HCT116 (cell line): Measurements from ENCODE around the gene IL12B. TPM values are rescaled to one million over a fixed set of nuclear protein-coding genes. Genes with fewer than 3 reads are reported as not detected.

Experiments
- ATAC-seq: fragments of 200-7000 bp; cut with Tn5 transposase; 2 replicates; pipeline ENCODE4 v1.9.1; 2020; ENCODE audit warnings: mild to moderate bottlenecking, moderate library complexity
- BruUV-seq: library from RNA; stranded (reverse); fragments of 400-500 nt; replicated peaks from 2 replicates; lab custom pipeline; 2021; lab: Mats Ljungman, UMichigan
- CTCF ChIA-PET: fragments of 300-600 bp; sonication (Branson Sonifier 250); formaldehyde crosslinking; loops from one replicate; lab custom pipeline; 2021; ENCODE audit warnings: antibody characterized with exemption; lab: Charles Lee
- POLR2A ChIA-PET: fragments of 300-600, 350-600 bp; sonication (Branson Sonifier 250); formaldehyde crosslinking; loops from one replicate; lab custom pipeline; 2021; ENCODE audit warnings: antibody characterized with exemption; lab: Charles Lee
- RAD21 ChIA-PET, 2 experiments: fragments of 300-600 bp; sonication (Branson Sonifier 250); formaldehyde crosslinking; loops; one replicate each; lab custom pipeline; 2023; ENCODE audit warnings: low total read pairs in 2 of 2; ENCODE audit not compliant: uncharacterized antibody in 2 of 2, unreplicated experiment in 2 of 2, low non-redundant PET in 1 of 2; lab: Charles Lee
- DNase-seq: peaks from one replicate; pipeline ENCODE4 v3.0.0-alpha.2; 2010; ENCODE audit warnings: low read depth, low spot score
- H2AFZ ChIP-seq: fragments of 200-600 bp; shearing (Covaris generic), sonication (generic); 2 replicates; pipeline ENCODE4 v1.6.1; 2017; ENCODE audit warnings: low read depth, mixed run types, mixed read lengths, antibody characterized with exemption, low read length; ENCODE audit not compliant: poor library complexity, severe bottlenecking
- H3K27ac ChIP-seq: 2 replicates; pipeline ENCODE4 v1.5.1; 2012; ENCODE audit warnings: low read depth, low read length
- H3K27me3 ChIP-seq: fragments of 200-600 bp; sonication (generic); 2 replicates; pipeline ENCODE4 v1.6.1; 2016; ENCODE audit warnings: mixed run types, low read length, mixed read lengths; ENCODE audit not compliant: insufficient read depth
- H3K36me3 ChIP-seq, 2 experiments: fragments of 200-500 bp in 1 of 2; fragments of 200-600 bp in 1 of 2; sonication (Bioruptor generic) in 1 of 2; sonication (generic) in 1 of 2; 2 replicates each; pipeline versions ENCODE4 v1.5.1 to v1.6.1; 2014 to 2016; ENCODE audit warnings: low read length in 2 of 2, inconsistent platforms in 1 of 2, mixed read lengths in 1 of 2, mixed run types in 1 of 2; ENCODE audit not compliant: insufficient read depth in 2 of 2, control insufficient read depth in 1 of 2
- H3K4me1 ChIP-seq, 2 experiments: fragments of 200-600 bp in 1 of 2; sonication (generic) in 1 of 2; 2 replicates each; pipeline versions ENCODE4 v1.5.1 to v1.6.1; 2012 to 2017; ENCODE audit warnings: low read length in 2 of 2, inconsistent platforms in 1 of 2, mild to moderate bottlenecking in 1 of 2, mixed read lengths in 1 of 2, mixed run types in 1 of 2, moderate library complexity in 1 of 2; ENCODE audit not compliant: insufficient read depth in 2 of 2, control insufficient read depth in 1 of 2
- H3K4me2 ChIP-seq: fragments of 200-600 bp; sonication (generic); 2 replicates; pipeline ENCODE4 v1.6.1; 2017; ENCODE audit warnings: mixed run types, low read length, mixed read lengths
- H3K4me3 ChIP-seq, 2 experiments: fragments of 200-600 bp in 1 of 2; sonication (generic) in 1 of 2; replicated peaks in 1 of 2; 2 replicates each; pipeline ENCODE4 v1.5.1; 2011 to 2016; ENCODE audit warnings: low read length in 2 of 2, control low read depth in 1 of 2, low read depth in 1 of 2, mild to moderate bottlenecking in 1 of 2, mixed read lengths in 1 of 2, mixed run types in 1 of 2
- H3K79me2 ChIP-seq: fragments of 200-600 bp; sonication (generic); 2 replicates; pipeline ENCODE4 v1.6.1; 2017; ENCODE audit warnings: mild to moderate bottlenecking, mixed run types, low read length, moderate library complexity, mixed read lengths; ENCODE audit not compliant: insufficient read depth
- H3K9ac ChIP-seq: fragments of 200-600 bp; sonication (generic); 2 replicates; pipeline ENCODE4 v1.6.1; 2016; ENCODE audit warnings: low read length, mixed read lengths
- H3K9me2 ChIP-seq: fragments of 200-600 bp; sonication (generic), shearing (Covaris generic); 2 replicates; pipeline ENCODE4 v1.6.1; 2017; ENCODE audit warnings: mixed run types, mild to moderate bottlenecking, moderate library complexity; ENCODE audit not compliant: insufficient read depth
- H3K9me3 ChIP-seq, 2 experiments: fragments of 200-500 bp in 1 of 2; fragments of 200-600 bp in 1 of 2; sonication (Bioruptor generic) in 1 of 2; sonication (generic) in 1 of 2; 2 replicates each; pipeline ENCODE4 v1.6.1; 2014 to 2017; ENCODE audit warnings: low read length in 2 of 2, mixed read lengths in 2 of 2, inconsistent platforms in 1 of 2, low read depth in 1 of 2, mild to moderate bottlenecking in 1 of 2, mixed run types in 1 of 2, moderate library complexity in 1 of 2; ENCODE audit not compliant: control insufficient read depth in 1 of 2, insufficient read depth in 1 of 2
- H4K20me1 ChIP-seq: fragments of 200-600 bp; sonication (generic), shearing (Covaris generic); 2 replicates; pipeline ENCODE4 v1.6.1; 2017; ENCODE audit warnings: mixed run types, mild to moderate bottlenecking, moderate library complexity; ENCODE audit not compliant: insufficient read depth
- ATF3 ChIP-seq: IDR thresholded peaks from 2 replicates; pipeline ENCODE4 v1.6.1; 2012
- CEBPB ChIP-seq: IDR thresholded peaks from 2 replicates; pipeline ENCODE4 v1.6.1; 2012; ENCODE audit warnings: low read depth
- EZH2phosphoT487 ChIP-seq: fragments of 200-600 bp; IDR thresholded peaks from 2 replicates; pipeline ENCODE4 v1.6.1; 2018; ENCODE audit warnings: antibody characterized with exemption, borderline replicate concordance
- RAD21 ChIP-seq: IDR thresholded peaks from 2 replicates; pipeline ENCODE4 v1.6.1; 2012; ENCODE audit warnings: low read depth, mild to moderate bottlenecking
- intact Hi-C: fragments of 100-400 bp; cut with micrococcal nuclease; formaldehyde crosslinking; loops from 2 replicates; pipeline ENCODE4 v1.10.0; 2022
- total RNA-seq: library from RNA; stranded (reverse); gene quantifications from one replicate; pipeline ENCODE4 v1.2.1, GENCODE V29; 2021; ENCODE audit not compliant: unreplicated experiment
- TF ChIP-seq, protein P1 (sequence below), 3 experiments: fragments of 200-600 bp in 1 of 3; sonication (generic) in 1 of 3; IDR thresholded peaks in 2 of 3; conservative IDR thresholded peaks in 1 of 3; 2 replicates each; pipeline ENCODE4 v1.5.1; 2012 to 2017; ENCODE audit warnings: low read depth in 2 of 3, low read length in 2 of 3, antibody characterized with exemption in 1 of 3, borderline replicate concordance in 1 of 3, control low read depth in 1 of 3, mild to moderate bottlenecking in 1 of 3, mixed read lengths in 1 of 3, mixed run types in 1 of 3, moderate library complexity in 1 of 3; ENCODE audit not compliant: insufficient read depth in 1 of 3

IL12B gene
- total RNA-seq, 1 experiment from 2014 or later: not detected

DNA sequence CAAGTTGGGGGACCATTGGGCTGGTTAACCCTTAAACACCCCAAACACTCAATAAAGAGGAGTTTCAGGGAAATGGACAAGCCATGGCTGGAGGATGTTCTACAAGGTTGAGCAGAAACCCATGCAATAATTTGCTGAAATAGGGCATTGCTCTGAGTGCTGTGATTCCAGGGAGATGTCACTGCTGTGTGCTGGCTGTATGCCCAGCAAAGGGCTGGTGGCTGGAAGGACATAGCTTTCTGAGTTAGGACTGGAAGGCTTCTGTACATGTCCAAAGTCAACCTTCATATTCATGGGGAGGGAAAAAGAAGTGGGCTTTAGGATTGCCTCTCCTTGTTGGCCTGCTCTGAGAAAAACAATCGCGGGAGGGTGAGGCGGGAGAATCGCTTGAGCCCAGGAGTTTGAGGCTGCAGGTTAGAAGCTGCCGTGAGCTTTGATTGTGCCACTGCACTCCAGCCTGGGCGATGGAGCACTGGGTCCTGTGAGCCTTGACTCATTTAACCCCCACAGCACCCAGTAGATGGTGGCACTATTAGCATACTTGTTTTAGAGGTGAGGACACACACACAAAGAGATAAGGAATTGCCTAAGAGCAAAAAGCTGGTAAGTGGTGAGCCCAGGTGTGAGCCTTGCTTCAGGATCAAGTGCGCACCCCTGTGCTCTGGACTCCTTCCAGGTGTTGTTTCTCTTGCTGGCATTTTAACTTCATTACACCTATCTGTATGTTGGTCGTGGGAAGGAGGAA lies 20.4 kb downstream of the IL12B start:
- no peaks in the 10 kb centered on the region for H3K9me3 ChIP-seq
- H3K27ac ChIP-seq: no peak overlapping the region
- H2AFZ ChIP-seq: no peak overlapping the region
- no TSS peak for BruUV-seq
- RAD21 ChIA-PET: interaction anchor here in 1 of 2 experiments (0.7 kb wide), 1 partner anchor 84 kb away, joined by 8 read pairs; no protein-coding TSS in a partner anchor
- intact Hi-C loops: no loop called here
- H3K36me3 ChIP-seq: no peaks in the 10 kb centered on the region
- H3K4me2 ChIP-seq: no peak overlapping the region
- POLR2A ChIA-PET: no interaction called here
- CTCF ChIA-PET: no interaction called here
- DNase-seq (no peak), ATAC-seq (no peak)
- no peaks in the 10 kb centered on the region for H3K9me2 ChIP-seq
- TF ChIP-seq RAD21 (no peak), ATF3 (no peak), EZH2phosphoT487 (no peak), CEBPB (no peak)
- TF ChIP-seq, protein P1, sequence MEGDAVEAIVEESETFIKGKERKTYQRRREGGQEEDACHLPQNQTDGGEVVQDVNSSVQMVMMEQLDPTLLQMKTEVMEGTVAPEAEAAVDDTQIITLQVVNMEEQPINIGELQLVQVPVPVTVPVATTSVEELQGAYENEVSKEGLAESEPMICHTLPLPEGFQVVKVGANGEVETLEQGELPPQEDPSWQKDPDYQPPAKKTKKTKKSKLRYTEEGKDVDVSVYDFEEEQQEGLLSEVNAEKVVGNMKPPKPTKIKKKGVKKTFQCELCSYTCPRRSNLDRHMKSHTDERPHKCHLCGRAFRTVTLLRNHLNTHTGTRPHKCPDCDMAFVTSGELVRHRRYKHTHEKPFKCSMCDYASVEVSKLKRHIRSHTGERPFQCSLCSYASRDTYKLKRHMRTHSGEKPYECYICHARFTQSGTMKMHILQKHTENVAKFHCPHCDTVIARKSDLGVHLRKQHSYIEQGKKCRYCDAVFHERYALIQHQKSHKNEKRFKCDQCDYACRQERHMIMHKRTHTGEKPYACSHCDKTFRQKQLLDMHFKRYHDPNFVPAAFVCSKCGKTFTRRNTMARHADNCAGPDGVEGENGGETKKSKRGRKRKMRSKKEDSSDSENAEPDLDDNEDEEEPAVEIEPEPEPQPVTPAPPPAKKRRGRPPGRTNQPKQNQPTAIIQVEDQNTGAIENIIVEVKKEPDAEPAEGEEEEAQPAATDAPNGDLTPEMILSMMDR (IDR thresholded peaks at IDR 0.05 in 2 of 3, conservative IDR thresholded peaks at IDR 0.05 in 1 of 3; ENCODE audit: borderline replicate concordance in 1 of 3, insufficient read depth in 1 of 3, low read depth in 2 of 3, low read length in 2 of 3): no peak
- H3K27me3 ChIP-seq: no peaks in the 10 kb centered on the region
- H4K20me1 ChIP-seq: no peaks in the 10 kb centered on the region
- no peak overlapping the region for H3K9ac ChIP-seq
- H3K4me1 ChIP-seq: no peaks in the 10 kb centered on the region
- H3K79me2 ChIP-seq: no peaks in the 10 kb centered on the region
- no peak overlapping the region for H3K4me3 ChIP-seq
